ENCODE results near the gene ZBTB45.
"Not testable (repeated sequence)": the region's sequence is repeated elsewhere in the genome, so short reads cannot be mapped to it uniquely, and the experiment has no call there.

GRCh38 chr19:58470837-58471543, 48.6 kb downstream of the ZBTB45 start:
- TF ChIP-seq, protein P1, sequence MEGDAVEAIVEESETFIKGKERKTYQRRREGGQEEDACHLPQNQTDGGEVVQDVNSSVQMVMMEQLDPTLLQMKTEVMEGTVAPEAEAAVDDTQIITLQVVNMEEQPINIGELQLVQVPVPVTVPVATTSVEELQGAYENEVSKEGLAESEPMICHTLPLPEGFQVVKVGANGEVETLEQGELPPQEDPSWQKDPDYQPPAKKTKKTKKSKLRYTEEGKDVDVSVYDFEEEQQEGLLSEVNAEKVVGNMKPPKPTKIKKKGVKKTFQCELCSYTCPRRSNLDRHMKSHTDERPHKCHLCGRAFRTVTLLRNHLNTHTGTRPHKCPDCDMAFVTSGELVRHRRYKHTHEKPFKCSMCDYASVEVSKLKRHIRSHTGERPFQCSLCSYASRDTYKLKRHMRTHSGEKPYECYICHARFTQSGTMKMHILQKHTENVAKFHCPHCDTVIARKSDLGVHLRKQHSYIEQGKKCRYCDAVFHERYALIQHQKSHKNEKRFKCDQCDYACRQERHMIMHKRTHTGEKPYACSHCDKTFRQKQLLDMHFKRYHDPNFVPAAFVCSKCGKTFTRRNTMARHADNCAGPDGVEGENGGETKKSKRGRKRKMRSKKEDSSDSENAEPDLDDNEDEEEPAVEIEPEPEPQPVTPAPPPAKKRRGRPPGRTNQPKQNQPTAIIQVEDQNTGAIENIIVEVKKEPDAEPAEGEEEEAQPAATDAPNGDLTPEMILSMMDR (IDR thresholded peaks at IDR 0.05), result not testable (repeated sequence)
- TF ChIP-seq POLR2A (IDR thresholded peaks at IDR 0.05), result not testable (repeated sequence)

Data from lower leg skin (tissue), 3 donors.